Activated CD8-positive, alpha-beta memory T cell treated with anti-CD3 and anti-CD28 coated beads, Interleukin-2, amount 50 U/mL, for 24 hours (primary cell): ENCODE data around the gene TRMT13.

Source experiments
- DNase-seq: peaks from one replicate; pipeline ENCODE4 v3.0.0-alpha.2; 2020; ENCODE audit errors: extremely low read depth

TRMT13 gene, protein sequence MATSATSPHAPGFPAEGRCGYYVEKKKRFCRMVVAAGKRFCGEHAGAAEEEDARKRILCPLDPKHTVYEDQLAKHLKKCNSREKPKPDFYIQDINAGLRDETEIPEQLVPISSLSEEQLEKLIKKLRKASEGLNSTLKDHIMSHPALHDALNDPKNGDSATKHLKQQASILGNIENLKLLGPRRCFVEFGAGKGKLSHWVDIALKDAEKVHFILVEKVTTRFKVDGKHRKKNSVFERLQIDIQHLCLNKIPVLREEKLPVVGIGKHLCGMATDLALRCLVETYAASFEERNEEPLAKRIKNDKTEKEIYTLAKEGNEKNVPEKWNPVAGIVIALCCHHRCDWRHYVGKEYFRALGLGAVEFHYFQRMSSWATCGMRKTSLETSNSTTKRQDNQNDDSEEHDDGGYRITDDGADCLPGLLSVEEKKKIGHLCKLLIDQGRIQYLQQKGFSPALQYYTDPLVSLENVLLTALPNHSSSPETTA

DNA sequence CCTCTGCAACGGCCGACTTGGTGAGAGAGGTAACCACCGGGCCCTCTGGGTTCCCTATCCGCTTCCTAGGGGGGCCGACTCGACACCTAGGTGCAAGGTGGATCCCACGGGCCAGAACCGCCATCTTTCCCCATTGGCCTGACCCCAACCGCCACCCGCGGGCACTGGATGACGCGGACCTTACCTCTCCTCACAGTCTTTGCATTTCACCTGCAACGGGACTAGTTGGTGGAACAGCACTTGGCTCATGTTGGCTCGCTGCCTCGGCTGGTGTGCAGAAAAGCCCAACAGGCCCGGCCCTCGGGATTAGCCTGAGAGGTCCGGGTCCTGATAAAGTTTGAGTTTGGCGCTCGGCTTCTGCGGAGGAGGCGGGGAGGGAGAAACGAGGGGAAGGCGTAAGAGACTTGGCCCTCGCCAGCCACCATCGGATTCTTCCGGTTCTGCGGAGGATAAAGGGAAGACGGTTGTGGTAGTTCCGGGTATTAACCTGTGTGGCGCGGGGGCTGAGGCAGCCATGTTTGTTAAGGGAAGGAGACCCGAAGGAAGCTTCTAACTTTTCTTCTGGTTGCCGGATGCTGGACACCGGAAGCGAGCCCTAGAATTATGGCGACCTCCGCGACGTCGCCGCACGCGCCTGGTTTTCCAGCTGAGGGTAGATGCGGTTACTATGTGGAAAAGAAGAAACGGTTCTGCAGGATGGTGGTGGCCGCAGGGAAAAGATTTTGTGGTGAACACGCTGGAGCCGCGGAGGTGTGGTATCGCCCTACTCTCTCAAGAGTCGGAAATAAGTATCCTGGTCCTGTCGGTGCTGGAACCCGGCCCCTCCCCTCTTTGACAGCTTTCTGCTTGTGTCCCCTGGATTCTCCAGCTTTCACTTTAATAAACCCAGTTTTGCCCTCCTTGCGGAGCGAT, at the start of gene TRMT13, which contains the start of gene SASS6:
Gene TRMT13 (plus strand): TSS at position 598 of the 912 bp plus-strand sequence. CDS start 6 bp downstream, at position 604.
Gene SASS6 (minus strand): TSS at position 365 of the 912 bp plus-strand sequence. CDS start 116 bp downstream, at position 249.
- peak; percentile 87 for DNase-seq

DNA sequence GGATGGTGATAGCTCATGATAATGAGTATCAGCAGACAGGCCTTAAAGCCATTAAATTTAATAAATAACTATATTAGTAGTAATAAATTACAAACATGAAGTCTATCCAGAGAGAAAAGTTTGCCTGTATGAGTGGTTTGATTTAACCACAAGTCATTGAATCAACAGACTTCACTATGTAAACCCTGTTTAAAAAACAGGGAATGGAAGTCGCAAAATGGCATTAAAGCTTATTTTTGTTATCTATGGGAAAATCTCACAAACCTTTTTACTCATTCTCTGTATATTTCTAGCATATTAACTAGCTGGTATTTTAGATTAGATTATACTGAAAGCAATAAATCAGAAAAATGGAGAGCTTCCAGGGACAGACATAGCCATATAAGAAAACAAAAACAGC, 45.6 kb upstream of the TRMT13 start:
- DNase-seq: no peak

DNA sequence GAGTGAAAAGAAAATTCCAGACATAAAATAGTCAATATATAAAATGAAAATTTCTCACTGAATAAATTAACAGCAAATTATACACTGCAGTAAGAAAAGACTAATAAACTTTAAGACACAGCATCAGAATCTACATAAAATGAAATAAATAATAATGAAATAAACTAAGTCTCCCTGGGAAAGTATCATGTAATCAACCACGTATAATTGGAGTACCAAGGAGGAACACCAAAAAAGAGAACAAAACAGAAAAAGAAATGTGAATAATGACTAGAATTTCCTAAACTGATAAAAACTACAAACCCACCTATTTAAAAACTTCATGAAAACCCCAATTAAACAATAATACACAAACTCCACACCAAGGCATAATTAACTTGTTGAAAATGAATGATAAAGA, 43.9 kb upstream of the TRMT13 start:
- no peak for DNase-seq

DNA sequence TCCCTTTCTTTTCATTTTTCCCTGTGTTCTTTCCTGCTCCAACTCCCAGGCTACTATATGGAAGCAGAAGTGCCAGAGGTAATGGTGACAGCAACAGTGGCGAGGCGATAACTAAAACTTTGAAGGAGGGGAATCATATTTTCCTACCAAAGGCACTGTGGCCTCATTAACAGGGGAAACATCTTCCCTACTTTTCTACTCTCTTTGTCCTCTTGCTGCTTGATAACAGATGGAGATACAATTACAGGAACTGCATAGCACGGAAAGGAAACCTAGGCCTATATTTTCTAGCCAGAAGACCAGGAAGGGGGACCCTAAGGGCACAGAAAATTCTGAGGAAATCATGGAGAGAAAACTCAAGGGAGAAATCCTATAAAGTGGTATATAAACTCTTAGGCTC, 42.5 kb upstream of the TRMT13 start:
- DNase-seq: no peak

DNA sequence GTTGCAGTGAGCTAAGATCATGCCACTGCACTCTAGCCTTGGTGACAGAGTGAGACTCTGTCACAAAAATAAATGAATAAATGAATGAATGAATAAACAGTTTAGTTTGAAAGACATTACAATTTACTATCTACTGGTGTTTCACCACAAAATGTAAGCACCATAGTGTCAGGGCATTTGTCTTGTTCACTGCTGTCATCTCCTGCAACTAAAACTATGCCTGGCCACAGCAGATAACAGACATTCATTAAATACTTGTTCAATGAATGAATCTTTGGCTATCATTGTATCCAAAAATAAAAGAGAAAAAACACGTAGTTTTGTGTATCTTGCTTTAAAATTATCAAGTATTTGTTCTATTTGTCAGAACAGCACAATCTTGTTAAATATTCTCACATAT, 32.8 kb upstream of the TRMT13 start:
- no peak for DNase-seq

DNA sequence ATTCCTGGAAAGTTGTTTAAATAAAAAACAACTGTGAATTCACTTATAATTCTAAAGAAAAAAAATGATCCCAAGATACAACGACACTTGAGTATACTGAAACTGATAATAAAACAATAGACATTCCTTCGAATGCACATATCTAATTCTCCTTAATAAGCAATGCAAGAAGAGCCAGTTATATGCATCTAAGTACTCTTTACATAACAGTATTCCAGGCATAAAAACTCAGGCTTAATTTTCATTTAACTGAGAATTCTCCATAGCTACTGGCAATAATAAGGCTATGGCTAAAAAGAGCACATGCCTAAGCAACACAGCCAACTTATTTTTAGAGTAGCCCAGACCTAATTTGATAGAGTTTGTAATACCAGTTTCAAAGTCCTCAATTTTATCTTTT, 31.4 kb upstream of the TRMT13 start:
- DNase-seq: no peak

DNA sequence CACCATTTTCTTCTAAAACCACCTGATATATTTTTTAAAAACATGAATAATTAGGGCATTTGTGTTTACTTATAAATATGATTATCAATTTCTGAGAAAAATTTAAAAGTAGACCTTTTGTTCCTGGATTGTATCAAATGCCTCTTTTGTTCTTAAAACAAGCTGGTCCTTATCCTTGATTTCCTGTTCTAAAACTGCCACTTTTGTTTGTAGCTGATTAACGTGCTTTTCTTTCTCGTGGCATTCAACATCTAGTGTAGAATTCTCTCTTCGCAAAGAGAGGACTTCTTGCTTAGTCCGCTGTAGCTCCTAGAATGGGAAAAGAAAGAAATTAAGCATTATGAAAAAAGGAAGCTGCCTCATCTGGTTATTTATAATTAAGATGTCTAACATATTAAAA, 25.3 kb upstream of the TRMT13 start:
- DNase-seq: no peak

DNA sequence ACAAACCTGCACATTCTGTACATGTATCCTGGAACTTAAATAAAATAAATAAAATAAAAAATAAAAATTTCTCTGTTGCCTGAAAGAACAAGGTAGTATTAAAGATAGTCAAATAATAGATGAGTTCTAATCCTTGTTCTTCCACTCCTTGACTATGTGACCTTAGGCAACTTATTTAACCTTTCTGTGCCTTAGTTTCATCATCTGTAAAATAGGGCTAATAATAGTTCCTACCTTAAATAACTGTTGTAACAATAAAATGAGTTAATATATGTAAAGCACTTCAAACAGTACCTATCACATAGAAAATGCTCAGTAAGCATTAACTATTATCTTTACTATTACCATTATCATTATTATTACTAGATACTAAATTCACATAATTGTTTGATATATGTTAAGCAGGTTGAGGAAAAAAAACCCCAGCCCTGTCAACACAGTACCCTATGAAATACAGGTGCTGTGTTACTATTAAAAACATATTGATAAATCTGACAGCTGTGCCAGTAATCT, 23.4 kb upstream of the TRMT13 start:
- DNase-seq: no peak

DNA sequence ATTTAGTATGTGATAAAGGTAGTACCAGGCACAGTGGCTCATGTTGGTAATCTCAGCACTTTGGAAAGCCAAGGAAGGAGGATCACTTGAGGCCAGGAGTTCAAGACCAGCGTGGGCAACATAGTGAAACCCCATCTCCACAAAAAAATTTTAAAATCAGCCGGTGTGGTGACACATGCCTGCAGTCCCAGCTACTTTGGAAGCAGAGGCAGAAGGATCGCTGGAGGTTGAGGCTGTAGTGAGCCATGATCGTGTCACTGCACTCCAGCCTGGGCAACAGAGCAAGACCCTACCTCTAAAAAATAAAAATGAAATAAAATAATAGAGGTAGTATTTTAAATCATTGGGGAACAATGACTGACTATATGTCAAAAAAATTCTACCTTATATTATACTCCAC, 17.4 kb upstream of the TRMT13 start:
- no peak for DNase-seq

DNA sequence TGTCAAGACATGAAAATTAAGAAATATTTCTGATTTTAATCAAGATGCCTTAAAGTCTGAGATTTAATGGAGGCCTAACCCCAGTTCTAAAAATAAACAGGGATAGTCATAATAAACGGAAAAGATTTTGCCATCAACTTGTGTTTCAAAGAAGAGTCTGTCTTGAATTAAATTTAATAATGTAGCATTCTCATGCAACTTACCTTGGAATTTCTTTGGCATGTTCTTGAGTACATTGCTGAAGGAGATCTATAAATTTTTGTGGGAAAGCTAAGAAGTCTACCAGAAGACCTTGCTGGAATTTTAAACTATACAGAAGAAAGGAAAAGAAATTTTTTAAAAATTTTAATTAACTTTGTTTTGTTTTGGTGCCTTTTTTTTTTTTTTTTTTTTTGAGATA, 10.8 kb upstream of the TRMT13 start:
- no peak for DNase-seq

DNA sequence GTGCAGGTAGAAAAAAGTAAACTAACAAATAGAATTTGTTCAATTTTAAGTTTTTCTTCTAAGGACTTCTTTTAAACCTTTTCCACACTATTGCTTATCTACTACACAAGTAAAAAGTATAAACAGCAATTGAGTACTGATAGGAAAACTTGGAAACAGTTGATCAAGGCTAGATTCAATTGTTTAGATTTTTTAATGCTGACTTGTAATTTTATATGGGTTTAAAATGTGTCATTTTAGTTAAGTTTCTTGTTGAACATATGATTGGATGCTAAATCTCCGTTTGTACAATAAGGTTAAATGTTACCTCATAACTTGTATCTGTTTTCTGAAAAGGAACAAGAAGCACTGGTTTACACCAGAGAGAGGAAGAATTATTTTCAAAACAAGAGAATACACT, 5.7 kb upstream of the TRMT13 start:
- no peak for DNase-seq

DNA sequence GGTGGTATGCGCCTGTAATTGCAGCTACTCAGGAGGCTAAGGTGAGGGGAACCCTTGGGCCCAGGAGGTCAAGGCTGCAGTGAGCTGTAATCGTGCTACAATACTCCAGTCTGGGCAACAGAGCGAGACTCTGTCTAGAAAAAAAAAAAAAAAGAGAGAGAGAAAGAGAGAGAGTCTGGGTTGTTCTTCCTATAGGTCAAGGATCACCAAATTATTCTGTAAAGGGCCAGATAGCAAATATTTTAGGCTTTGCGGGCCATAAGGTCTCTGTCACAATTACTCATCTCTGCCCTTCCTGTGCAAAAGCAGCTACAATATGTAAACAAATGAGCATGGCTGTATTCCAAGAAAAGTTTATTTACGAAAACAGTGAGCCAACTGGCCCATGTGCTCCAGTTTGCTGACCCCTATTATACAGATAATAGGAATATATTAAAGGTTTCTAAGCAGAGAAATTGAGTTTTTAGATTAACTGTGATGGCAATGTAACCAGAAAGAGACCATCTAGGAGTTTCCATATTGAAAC, 2.3 kb upstream of the TRMT13 start:
- no peak for DNase-seq

DNA sequence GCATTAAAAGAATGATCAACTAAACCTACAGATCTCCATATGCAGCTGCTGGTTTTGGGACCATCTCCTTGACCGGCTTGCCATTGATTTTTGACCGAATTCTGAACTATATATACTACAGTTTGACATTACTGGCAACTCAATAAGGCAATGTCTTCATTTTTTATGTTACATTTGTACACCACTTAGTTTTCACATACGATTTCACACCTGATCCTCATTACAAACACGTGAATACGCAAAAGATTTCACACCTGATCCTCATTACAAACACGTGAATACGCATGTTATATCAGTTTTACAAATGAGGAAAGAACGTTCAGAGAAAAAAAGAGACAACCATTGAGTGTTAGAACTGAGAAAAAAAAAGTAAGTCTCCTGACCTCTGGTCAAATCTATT, 1.3 kb upstream of the TRMT13 start:
- DNase-seq: no peak

DNA sequence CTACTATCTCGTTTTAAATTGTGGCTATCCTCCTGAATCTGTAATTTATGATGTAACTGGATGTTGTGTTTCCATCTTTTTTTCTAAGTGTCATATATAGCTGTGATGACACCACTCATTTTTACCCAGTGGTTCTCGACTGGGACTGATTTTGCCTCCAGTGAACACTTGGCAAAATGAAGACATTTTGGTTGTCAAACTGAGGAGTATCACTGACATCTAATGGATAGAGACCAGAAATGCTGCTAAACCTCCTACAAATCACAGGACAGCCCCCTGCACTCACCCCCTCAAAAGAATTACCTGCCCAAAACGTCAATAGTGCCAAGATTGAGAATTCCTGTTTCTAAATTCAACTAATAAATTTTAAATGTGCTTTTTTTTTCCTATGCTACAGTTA, 1.9 kb downstream of the TRMT13 start:
- no peak for DNase-seq

DNA sequence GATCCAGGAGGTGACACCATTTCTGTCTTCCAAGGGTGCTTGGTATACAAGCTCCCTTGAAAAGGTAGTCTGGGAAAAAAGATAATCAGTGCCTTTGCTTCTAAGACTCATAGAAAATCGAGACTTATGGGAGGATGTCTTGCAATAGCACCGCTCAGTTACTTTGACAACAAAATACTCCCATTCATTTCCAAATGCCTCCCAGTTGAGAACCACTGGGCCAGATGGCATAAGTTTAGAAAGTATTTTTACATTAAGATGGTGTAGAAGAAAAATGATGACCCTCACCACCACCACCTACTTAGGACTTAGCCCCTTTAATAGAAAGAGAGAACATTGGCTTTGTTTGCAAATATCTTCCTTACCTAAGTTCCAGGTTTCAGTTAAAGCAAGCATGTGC, 4.6 kb downstream of the TRMT13 start:
- no peak for DNase-seq

DNA sequence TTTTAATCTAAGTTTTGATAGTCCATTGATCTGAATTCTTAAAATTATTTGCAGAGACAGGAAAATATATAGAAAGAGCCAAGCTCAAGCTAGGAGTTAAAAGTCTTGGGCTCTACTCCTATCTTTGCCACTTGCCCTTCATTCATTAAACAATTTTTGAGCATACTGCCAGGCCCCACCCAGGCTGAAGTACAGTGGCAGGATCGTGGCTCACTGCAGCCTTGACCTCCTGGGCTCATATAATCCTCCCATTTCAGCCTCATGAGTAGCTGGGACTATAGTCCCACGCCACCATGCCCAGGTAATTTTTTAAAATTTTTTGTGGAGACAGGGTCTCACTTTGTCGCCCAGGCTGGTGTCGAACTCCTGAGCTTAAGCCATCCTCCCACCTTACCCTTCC, 8.2 kb downstream of the TRMT13 start:
- DNase-seq: no peak

DNA sequence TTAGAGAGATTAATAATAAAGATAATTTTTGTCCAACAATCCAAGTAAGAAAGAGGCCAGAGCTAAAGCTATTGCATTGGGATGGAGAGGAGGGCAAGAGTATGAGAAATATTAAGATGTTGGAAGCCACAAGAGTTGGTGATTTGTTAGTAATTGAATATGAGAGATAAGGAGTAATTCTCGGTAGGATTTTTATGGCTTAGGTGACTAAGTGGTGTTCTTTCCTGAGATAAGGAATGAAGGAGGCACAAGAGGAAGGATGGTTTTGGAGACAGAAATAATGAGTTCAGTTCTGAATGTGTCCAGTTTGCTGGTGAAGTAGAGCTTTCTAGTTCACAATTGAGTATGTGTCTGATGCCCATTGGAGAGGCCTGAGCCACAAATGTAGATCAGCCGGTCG, 9.4 kb downstream of the TRMT13 start:
- no peak for DNase-seq

DNA sequence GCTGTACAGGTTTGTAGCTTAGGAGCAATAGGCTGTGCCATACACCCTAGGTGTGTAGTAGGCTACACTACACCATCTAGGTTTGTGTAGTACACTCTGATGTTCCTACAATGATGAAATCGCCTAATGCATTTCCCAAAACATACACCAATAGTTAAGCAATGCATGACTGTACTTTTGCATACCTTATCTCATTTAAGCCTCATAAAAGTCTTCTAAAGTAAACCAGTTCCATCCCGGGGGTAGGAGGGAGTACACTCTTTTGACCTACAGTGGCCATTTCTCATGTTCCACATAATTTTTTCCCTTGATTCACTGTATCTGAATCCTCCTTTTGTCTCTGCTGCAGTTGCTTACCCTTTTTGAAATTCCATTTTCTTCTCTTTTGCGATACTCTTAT, 12.2 kb downstream of the TRMT13 start:
- no peak for DNase-seq

DNA sequence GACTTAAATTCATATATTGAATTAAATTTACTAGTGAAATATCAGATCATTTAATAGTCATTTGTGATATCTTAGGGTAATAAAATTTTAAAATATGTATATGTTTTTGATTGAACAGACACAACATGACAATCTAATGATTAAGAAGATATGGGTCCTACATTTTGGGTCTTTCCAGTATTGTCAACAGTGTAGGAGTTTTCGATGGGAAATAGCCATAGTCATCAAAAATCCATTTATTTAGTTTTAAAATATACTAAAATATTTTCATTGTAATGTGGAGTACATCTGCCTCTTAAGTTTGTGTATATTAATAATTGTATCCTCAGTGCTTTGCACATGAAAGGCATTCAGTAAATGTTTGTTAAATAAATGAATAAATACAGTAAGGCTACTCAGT, 14.0 kb downstream of the TRMT13 start:
- no peak for DNase-seq

DNA sequence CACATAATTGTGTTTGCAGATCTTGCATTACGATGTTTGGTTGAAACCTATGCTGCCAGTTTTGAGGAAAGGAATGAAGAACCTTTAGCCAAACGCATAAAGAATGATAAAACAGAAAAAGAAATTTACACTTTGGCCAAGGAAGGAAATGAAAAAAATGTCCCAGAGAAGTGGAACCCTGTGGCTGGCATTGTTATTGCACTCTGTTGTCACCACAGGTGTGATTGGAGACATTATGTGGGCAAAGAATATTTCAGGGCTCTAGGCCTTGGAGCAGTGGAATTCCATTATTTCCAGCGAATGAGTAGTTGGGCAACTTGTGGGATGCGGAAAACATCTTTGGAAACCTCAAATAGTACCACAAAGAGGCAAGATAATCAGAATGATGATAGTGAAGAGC, 14.9 kb downstream of the TRMT13 start:
- no peak for DNase-seq

DNA sequence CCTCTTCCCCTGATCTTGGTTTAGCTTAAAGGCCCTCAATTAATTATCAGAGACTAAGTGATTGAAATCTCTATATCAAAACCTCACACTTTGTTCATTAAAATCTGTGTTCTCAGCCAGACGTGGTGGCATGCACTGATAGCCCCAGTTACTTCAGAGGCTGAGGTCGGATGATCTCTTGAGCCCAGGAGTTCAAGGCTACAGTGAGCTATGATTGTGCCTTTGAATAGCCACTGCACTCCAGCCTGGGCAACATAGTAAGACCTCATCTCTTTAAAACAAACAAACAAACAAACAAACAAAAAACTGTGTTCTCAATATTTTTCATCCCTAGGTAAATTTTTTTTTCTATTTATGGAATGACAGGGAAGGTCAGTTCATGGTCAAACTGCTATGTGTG, 18.7 kb downstream of the TRMT13 start:
- DNase-seq: no peak

DNA sequence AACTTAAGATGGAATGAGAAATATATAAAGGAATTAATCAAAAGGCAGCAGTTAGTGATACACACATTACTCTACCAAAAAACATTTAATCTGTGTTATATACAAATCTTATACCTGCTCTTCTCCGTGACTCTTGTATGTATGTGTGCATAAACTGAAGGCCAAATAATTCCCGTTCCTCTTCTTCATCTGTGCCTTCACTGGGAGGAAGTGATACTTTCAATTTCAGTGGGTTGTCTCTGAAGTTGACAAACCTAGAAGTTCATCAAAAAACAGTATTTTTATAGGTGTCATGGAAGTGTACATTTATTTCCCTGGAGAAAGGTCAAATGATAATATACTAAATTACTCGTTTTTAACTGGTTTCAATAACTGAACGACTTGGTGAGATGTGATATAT, 19.3 kb downstream of the TRMT13 start:
- DNase-seq: no peak
